ENCODE results near the gene OTOF. TPM values are rescaled to one million over a fixed set of nuclear protein-coding genes. Genes with fewer than 3 reads are reported as not detected.

The OTOF gene
- total RNA-seq, 6 experiments from 2014 or later: 0.05 TPM; not detected in 5

- Mint-ChIP-seq H3K4me1 (ENCODE audit: low read depth) (no peaks in the 10 kb centered on the region), H3K27ac (no peak overlapping the region), H3K4me3 (no peak overlapping the region), H3K9me3 (no peaks in the 10 kb centered on the region), H3K36me3 (ENCODE audit: low read depth) (no peaks in the 10 kb centered on the region), H3K27me3 (ENCODE audit: insufficient read depth) (peaks cover 16% of the 10 kb centered on the region)
- TF ChIP-seq CTCF (IDR thresholded peaks at IDR 0.05): no peak
- no peak for DNase-seq
These were observed 6.1 kb upstream of the OTOF start for GRCh38 chr2:26483957-26484565.

GRCh38 chr2:26483516-26483915, 5.6 kb upstream of the OTOF start:
- Mint-ChIP-seq H3K9me3 (no peaks in the 10 kb centered on the region), H3K36me3 (ENCODE audit: low read depth) (no peaks in the 10 kb centered on the region), H3K27me3 (ENCODE audit: insufficient read depth) (peaks cover 16% of the 10 kb centered on the region), H3K27ac (no peak overlapping the region), H3K4me1 (ENCODE audit: low read depth) (no peaks in the 10 kb centered on the region), H3K4me3 (no peak overlapping the region)
- TF ChIP-seq CTCF (IDR thresholded peaks at IDR 0.05): no peak
- DNase-seq: no peak

- no peak for DNase-seq
- Mint-ChIP-seq H3K4me3 (no peak overlapping the region), H3K9me3 (no peaks in the 10 kb centered on the region), H3K4me1 (ENCODE audit: low read depth) (peaks cover 3% of the 10 kb centered on the region; the same call in 1 of the 2 replicates), H3K27me3 (ENCODE audit: insufficient read depth) (peaks cover 16% of the 10 kb centered on the region), H3K27ac (no peak overlapping the region), H3K36me3 (ENCODE audit: low read depth) (no peaks in the 10 kb centered on the region)
- no peak for TF ChIP-seq CTCF (IDR thresholded peaks at IDR 0.05)
These were observed 5.1 kb upstream of the OTOF start for GRCh38 chr2:26483027-26483326.

GRCh38 chr2:26482211-26483026, 4.5 kb upstream of the OTOF start:
- no peaks in the 10 kb centered on the region for H3K36me3 Mint-ChIP-seq (ENCODE audit: low read depth)
- DNase-seq: no peak
- no peak overlapping the region for H3K4me3 Mint-ChIP-seq
- no peaks in the 10 kb centered on the region for H3K9me3 Mint-ChIP-seq
- TF ChIP-seq CTCF (IDR thresholded peaks at IDR 0.05): no peak
- H3K4me1 Mint-ChIP-seq (ENCODE audit: low read depth): peaks cover 8% of the 10 kb centered on the region; the same call in 1 of the 2 replicates
- no peak overlapping the region for H3K27ac Mint-ChIP-seq
- peaks cover 13% of the 10 kb centered on the region for H3K27me3 Mint-ChIP-seq (ENCODE audit: insufficient read depth)

GRCh38 chr2:26481706-26482105, 3.8 kb upstream of the OTOF start:
- Mint-ChIP-seq H3K27me3 (ENCODE audit: insufficient read depth) (peaks cover 13% of the 10 kb centered on the region), H3K4me3 (no peak overlapping the region), H3K36me3 (ENCODE audit: low read depth) (no peaks in the 10 kb centered on the region), H3K27ac (no peak overlapping the region), H3K4me1 (ENCODE audit: low read depth) (peaks cover 9% of the 10 kb centered on the region; the same call in 1 of the 2 replicates), H3K9me3 (no peaks in the 10 kb centered on the region)
- no peak for TF ChIP-seq CTCF (IDR thresholded peaks at IDR 0.05)
- no peak for DNase-seq
